Ovary (tissue), 9 donors: ENCODE results near the gene RBP7. TPM values are rescaled to one million over a fixed set of nuclear protein-coding genes. Genes with fewer than 3 reads are reported as not detected.

ENCODE experiments used
- DNase-seq, 5 donors: peaks; one replicate each; pipeline ENCODE4 v3.0.0-alpha.2; 2019 to 2020
- H3K27ac ChIP-seq, 2 donors: fragments of 200-600 bp; one replicate each; pipeline versions ENCODE4 v1.5.1 to v1.8.0; 2019 to 2022
- H3K27me3 ChIP-seq: fragments of 200-600 bp; one replicate; pipeline ENCODE4 v1.8.0; 2022
- H3K36me3 ChIP-seq: fragments of 200-600 bp; sonication (generic); one replicate; pipeline ENCODE4 v1.5.1; 2019
- H3K4me1 ChIP-seq: one replicate; pipeline ENCODE4 v1.8.1; 2013; ENCODE audit warnings: mild to moderate bottlenecking, moderate library complexity; ENCODE audit not compliant: insufficient read depth
- H3K4me3 ChIP-seq: fragments of 200-600 bp; sonication (generic); one replicate; pipeline ENCODE4 v1.5.1; 2017
- H3K9me3 ChIP-seq, 2 donors: fragments of 200-600 bp in 1 of 2; sonication (generic) in 1 of 2; one replicate each; pipeline versions ENCODE4 v1.5.1 to v1.8.1; 2013 to 2019; ENCODE audit warnings: mild to moderate bottlenecking in 1 of 2, moderate library complexity in 1 of 2
- EP300 ChIP-seq: sonication (generic); formaldehyde crosslinking; IDR thresholded peaks from one replicate; pipeline ENCODE4 v1.6.1; 2017; ENCODE audit warnings: antibody characterized with exemption
- POLR2A ChIP-seq: fragments of 450-650 bp; IDR thresholded peaks from one replicate; pipeline ENCODE4 v1.6.1; 2017; ENCODE audit warnings: antibody characterized with exemption, mild to moderate bottlenecking, moderate library complexity
- WGBS, 3 donors: extraction: QIAGEN DNeasy Blood & Tissue Kit in 1 of 3; methylation state at CpG; one replicate each; pipeline versions ENCODE4 v1.1.5 to v1.1.7; 2013 to 2017; 5-methylcytosine and 5-hydroxymethylcytosine counted together
- intact Hi-C, 4 donors: fragments of 100-400 bp; cut with DNase I; formaldehyde crosslinking; loops; one replicate each; pipeline versions ENCODE4 v1.11.0 to v1.15.1; 2022 to 2023
- polyA plus RNA-seq, 2 donors: library from polyadenylated mRNA; stranded (reverse); fragments of 200-250 nt in 1 of 2; fragments of 350-450 nt in 1 of 2; fragmentation: Illumina TruSeq in 1 of 2; extraction: RNeasy Lipid Tissue Mini Kit (QIAGEN cat#74804) in 1 of 2; gene quantifications; one replicate each; pipeline ENCODE4 v1.2.3, GENCODE V29; 2013 to 2014
- total RNA-seq, 7 donors: library from RNA; depleted of rRNA in 2 of 7; stranded (reverse); fragments of >200 nt in 2 of 7; fragmentation: NEBNext Ultra II Directional in 3 of 7; extraction: Animal tissue kit (Norgen Biotek cat#: 25700) in 3 of 7; gene quantifications; one replicate each; pipeline versions ENCODE4 v1.1.0 to v1.2.4, GENCODE V29; 2016 to 2023
- TF ChIP-seq, protein P1 (sequence below), 3 donors: fragments of 450-650 bp in 2 of 3; fragments of 200-600 bp in 1 of 3; IDR thresholded peaks; one replicate each; pipeline versions ENCODE4 v1.5.1 to v1.8.0; 2016 to 2022; ENCODE audit warnings: antibody characterized with exemption in 3 of 3, mild to moderate bottlenecking in 1 of 3
- donor health status: DM: no; HTN: no; CAD: no; lungs with moderate emphysema.
- donor health status: DM: no; HTN: no; CAD: no.
- donor health status: Bipolar disorder and iron deficiency.
- donor health status: DM: yes; HTN: yes; CAD: no.
- donor health status: DM: no; HTN: no; CAD: no.
- donor health status: DM: yes; HTN: yes; CAD: no.

RBP7 gene
- total and polyA plus RNA-seq, 9 donors, result 1.5 to 53.4 (median 14.6) TPM

DNA sequence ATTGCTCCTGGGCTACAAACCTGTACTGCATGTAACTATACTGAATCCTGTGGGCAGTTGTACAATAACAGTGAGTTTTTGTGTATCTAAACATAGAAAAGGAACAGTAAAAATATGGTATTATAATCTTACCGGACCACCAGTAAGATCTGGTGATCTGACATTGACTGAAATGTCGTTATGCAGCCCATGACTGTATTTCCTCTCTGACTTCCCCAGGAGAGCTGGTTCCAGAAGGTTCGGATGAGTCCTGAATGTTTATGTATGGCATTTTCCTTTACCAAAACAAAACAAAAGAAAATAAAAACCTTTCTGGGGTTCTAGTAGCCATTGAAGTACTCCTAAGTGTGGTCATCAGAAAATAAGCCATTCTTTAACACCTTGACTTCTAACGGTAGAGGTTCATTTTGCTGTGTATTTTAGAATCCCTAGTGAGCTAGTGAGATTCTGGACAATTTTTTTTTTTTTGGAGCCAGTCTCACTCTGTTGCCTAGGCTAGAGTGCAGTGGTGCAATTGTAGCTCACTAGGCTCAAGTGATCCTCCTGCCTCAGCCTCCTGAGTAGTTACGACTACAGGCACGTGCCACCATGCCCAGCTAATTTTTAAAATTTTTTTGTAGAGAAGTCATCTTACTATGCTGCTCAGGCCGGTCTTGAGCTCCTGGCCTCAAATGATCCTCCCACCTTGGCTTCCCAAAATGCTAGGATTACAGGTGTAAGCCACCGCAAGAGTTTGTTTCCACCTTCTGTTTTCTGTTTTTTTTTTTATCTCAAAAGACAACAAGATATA, 63.5 kb downstream of the RBP7 start:
- TF ChIP-seq EP300, result no peak
- TF ChIP-seq, protein P1, sequence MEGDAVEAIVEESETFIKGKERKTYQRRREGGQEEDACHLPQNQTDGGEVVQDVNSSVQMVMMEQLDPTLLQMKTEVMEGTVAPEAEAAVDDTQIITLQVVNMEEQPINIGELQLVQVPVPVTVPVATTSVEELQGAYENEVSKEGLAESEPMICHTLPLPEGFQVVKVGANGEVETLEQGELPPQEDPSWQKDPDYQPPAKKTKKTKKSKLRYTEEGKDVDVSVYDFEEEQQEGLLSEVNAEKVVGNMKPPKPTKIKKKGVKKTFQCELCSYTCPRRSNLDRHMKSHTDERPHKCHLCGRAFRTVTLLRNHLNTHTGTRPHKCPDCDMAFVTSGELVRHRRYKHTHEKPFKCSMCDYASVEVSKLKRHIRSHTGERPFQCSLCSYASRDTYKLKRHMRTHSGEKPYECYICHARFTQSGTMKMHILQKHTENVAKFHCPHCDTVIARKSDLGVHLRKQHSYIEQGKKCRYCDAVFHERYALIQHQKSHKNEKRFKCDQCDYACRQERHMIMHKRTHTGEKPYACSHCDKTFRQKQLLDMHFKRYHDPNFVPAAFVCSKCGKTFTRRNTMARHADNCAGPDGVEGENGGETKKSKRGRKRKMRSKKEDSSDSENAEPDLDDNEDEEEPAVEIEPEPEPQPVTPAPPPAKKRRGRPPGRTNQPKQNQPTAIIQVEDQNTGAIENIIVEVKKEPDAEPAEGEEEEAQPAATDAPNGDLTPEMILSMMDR (IDR thresholded peaks at IDR 0.05), result no peak
- no peak for TF ChIP-seq POLR2A
- WGBS, 3 donors, result 86 to 88% (median 87%) methylated on average over 8 of the region's 8 CpGs
- Histone ChIP-seq H3K4me3 (no peak overlapping the region), H3K27me3 (no peaks in the 10 kb centered on the region), H3K4me1 (peaks cover 11% of the 10 kb centered on the region), H3K9me3 (no peaks in the 10 kb centered on the region), H3K27ac (no peak overlapping the region), H3K36me3 (no peaks in the 10 kb centered on the region)
- no peak for DNase-seq
- intact Hi-C loops, result no loop called here

DNA sequence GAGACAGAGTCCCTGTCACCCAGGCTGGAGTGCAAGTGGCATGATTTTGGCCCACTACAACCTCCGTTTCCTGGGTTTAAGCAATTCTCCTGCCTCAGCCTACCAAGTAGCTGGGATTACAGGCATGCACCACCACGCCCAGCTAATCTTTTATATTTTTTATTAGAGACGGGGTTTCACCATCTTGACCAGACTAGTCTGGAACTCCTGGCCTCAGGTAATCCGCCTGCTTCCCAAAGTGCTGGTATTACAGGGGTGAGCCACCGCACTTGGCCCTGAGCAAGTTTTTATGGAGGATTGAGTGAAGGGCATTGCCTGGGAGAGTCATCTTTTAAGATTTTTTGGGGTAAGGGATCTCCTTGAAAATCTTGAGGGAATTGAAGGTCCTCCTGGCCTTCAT, 64.2 kb downstream of the RBP7 start:
- no peak overlapping the region for H3K27ac ChIP-seq
- TF ChIP-seq POLR2A (no peak), EP300 (no peak)
- TF ChIP-seq, protein P1 (IDR thresholded peaks at IDR 0.05), result no peak
- WGBS, 3 donors, result 93 to 94% (median 94%) methylated on average over 5 of the region's 5 CpGs
- intact Hi-C loops, result no loop called here
- H3K27me3 ChIP-seq, result no peaks in the 10 kb centered on the region
- H3K9me3 ChIP-seq, result no peaks in the 10 kb centered on the region
- no peak overlapping the region for H3K4me3 ChIP-seq
- DNase-seq, result no peak
- H3K4me1 ChIP-seq, result peaks cover 12% of the 10 kb centered on the region
- H3K36me3 ChIP-seq, result no peaks in the 10 kb centered on the region

DNA sequence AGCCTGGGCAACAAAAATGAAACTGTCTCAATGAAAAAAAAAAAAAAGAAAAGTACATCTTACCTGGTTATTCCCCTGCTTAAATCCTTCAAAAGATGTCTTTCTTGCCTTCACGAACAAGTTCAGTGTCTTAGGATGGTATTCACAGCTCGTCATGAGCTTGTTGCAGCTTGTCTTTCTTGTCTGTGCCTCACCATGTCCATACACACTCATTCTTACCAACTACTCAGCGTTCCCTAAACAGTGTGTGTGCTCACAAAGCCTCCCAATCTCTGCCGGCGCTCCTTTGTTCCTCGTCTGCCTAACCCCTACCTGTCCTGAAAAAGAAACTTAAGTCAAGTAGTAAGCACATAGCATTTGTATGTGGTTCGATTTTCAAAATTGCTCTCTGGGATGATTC, 66.8 kb downstream of the RBP7 start:
- intact Hi-C loops, result no loop called here
- Histone ChIP-seq H3K27me3 (no peaks in the 10 kb centered on the region), H3K27ac (no peak overlapping the region), H3K36me3 (no peaks in the 10 kb centered on the region), H3K4me1 (peaks cover 11% of the 10 kb centered on the region), H3K9me3 (no peaks in the 10 kb centered on the region), H3K4me3 (no peak overlapping the region)
- whole genome bisulfite sequencing, 3 donors, result 88 to 92% (median 91%) methylated on average over 7 of the region's 7 CpGs
- TF ChIP-seq, protein P1 (IDR thresholded peaks at IDR 0.05), result no peak
- TF ChIP-seq POLR2A, result no peak
- TF ChIP-seq EP300, result no peak
- no peak for DNase-seq

DNA sequence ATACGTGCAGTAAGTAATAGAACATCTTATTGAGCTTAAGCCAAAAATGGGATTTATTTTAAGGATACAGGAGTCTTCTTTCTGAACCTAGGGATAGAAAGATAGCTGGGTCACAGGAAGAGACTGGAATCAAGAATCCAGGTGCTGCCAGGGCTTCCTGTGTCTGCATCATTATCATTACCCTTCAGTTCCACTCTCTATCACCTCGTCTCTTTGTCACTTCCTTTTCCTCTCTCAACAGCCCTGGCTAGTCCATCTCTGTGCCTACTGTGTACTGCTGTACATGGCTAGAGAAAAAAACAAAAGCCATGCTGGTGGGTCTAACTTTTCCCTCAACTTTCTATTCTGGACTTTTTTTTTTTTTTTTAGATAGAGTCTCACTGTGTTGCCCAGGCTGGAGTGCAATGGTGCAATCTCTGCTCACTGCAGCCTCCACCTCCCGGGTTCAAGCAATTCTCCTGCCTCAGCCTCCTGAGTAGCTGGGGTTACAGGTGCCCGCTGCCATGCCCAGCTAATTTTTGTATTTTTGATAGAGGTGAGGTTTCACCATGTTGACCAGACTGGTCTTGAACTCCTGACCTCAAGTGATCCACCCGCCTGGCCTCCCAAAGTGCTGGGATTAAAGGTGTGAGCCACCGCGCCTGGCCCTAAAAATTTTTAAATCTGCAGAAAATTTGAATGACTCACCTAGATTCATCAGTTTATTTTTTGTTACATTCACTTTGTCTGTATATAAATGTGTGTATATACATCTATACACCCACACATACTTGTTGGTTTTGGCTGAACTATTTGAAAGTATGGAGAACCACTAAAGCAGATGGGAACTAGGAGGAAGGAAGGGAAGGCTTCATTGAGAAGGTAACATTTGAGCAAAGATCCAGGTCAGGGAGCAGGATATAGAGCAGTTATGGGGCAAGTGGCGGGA, 67.7 kb downstream of the RBP7 start:
- WGBS, 3 donors, result 92 to 94% (median 92%) methylated on average over 8 of the region's 8 CpGs
- TF ChIP-seq POLR2A (no peak), EP300 (no peak)
- DNase-seq, result no peak
- no peaks in the 10 kb centered on the region for H3K36me3 ChIP-seq
- H3K27ac ChIP-seq, result no peak overlapping the region
- H3K4me1 ChIP-seq, result peaks cover 11% of the 10 kb centered on the region
- no peaks in the 10 kb centered on the region for H3K27me3 ChIP-seq
- no peak overlapping the region for H3K4me3 ChIP-seq
- H3K9me3 ChIP-seq, result no peaks in the 10 kb centered on the region
- intact Hi-C loops, result no loop called here
